Left forelimb (tissue), 1 donor: ENCODE measurements around the gene SEZ6L.

Experiments used
- DNase-seq: peaks from one replicate; pipeline ENCODE4 v3.0.0-alpha.2; 2018; ENCODE audit warnings: low spot score

The SEZ6L gene

GRCh38 chr22:26245001-26245400 lies 75.7 kb downstream of the SEZ6L start:
- no peak for DNase-seq

- no peak for DNase-seq
Measured at GRCh38 chr22:26246552-26246951, 77.3 kb downstream of the SEZ6L start.

- no peak for DNase-seq
Measured at GRCh38 chr22:26251869-26252268, 82.6 kb downstream of the SEZ6L start.

GRCh38 chr22:26259510-26259909 lies 90.2 kb downstream of the SEZ6L start:
- no peak for DNase-seq

GRCh38 chr22:26264162-26264561 lies 94.9 kb downstream of the SEZ6L start:
- no peak for DNase-seq

- no peak for DNase-seq
Measured at GRCh38 chr22:26265281-26265680, 96.0 kb downstream of the SEZ6L start.

GRCh38 chr22:26265909-26266308 lies 96.6 kb downstream of the SEZ6L start:
- DNase-seq, result no peak

- DNase-seq, result no peak
Measured at GRCh38 chr22:26267856-26268255, 98.6 kb downstream of the SEZ6L start.

- no peak for DNase-seq
Measured at GRCh38 chr22:26269572-26269971, 100.3 kb downstream of the SEZ6L start.

- DNase-seq, result no peak
Measured at GRCh38 chr22:26271427-26271826, 102.2 kb downstream of the SEZ6L start.

- no peak for DNase-seq
Measured at GRCh38 chr22:26273011-26273675, 103.9 kb downstream of the SEZ6L start.

- DNase-seq, result no peak
Measured at GRCh38 chr22:26276529-26277160, 107.4 kb downstream of the SEZ6L start.

- no peak for DNase-seq
Measured at GRCh38 chr22:26281941-26282340, 112.7 kb downstream of the SEZ6L start.

GRCh38 chr22:26283330-26283729 lies 114.1 kb downstream of the SEZ6L start:
- DNase-seq, result no peak

- DNase-seq, result no peak
Measured at GRCh38 chr22:26285632-26286031, 116.4 kb downstream of the SEZ6L start.

- DNase-seq, result no peak
Measured at GRCh38 chr22:26286091-26286820, 117.0 kb downstream of the SEZ6L start.

- DNase-seq, result no peak
Measured at GRCh38 chr22:26287382-26288225, 118.3 kb downstream of the SEZ6L start.

- no peak for DNase-seq
Measured at GRCh38 chr22:26289611-26290101, 120.4 kb downstream of the SEZ6L start.

GRCh38 chr22:26291940-26292666 lies 122.8 kb downstream of the SEZ6L start:
- DNase-seq, result no peak

- no peak for DNase-seq
Measured at GRCh38 chr22:26292667-26292995, 123.4 kb downstream of the SEZ6L start.

- DNase-seq, result no peak
Measured at GRCh38 chr22:26295563-26296126, 126.4 kb downstream of the SEZ6L start.
